Loucy (cell line): ENCODE results near the gene AQP9.

Experiments
- H2AFZ ChIP-seq: fragments of 200-600 bp; sonication (generic); 2 replicates; pipeline ENCODE4 v1.6.0; 2016; ENCODE audit warnings: antibody characterized with exemption, mild to moderate bottlenecking, low read length, moderate library complexity
- H3F3A ChIP-seq: fragments of 200-600 bp; 2 replicates; pipeline ENCODE4 v1.6.0; 2016; ENCODE audit warnings: antibody characterized with exemption, low read depth, mild to moderate bottlenecking
- H3K27me3 ChIP-seq: fragments of 200-600 bp; sonication (generic); 2 replicates; pipeline ENCODE4 v1.6.1; 2014; ENCODE audit warnings: low read length, mild to moderate bottlenecking; ENCODE audit not compliant: insufficient read depth, poor library complexity, severe bottlenecking
- H3K36me3 ChIP-seq: fragments of 200-600 bp; sonication (generic); 2 replicates; pipeline ENCODE4 v1.6.1; 2016; ENCODE audit warnings: low read length; ENCODE audit not compliant: insufficient read depth
- H3K4me1 ChIP-seq: fragments of 200-600 bp; sonication (generic); 2 replicates; pipeline ENCODE4 v1.5.1; 2014; ENCODE audit warnings: low read length, mild to moderate bottlenecking; ENCODE audit not compliant: insufficient read depth, poor library complexity, severe bottlenecking
- H3K4me2 ChIP-seq: fragments of 200-600 bp; sonication (generic); 2 replicates; pipeline ENCODE4 v1.6.0; 2014; ENCODE audit warnings: antibody characterized with exemption, low read length, low read depth, mild to moderate bottlenecking; ENCODE audit not compliant: poor library complexity, severe bottlenecking
- H3K4me3 ChIP-seq: fragments of 200-600 bp; sonication (generic); 2 replicates; pipeline ENCODE4 v1.5.1; 2014; ENCODE audit warnings: low read length, mild to moderate bottlenecking, mixed read lengths; ENCODE audit not compliant: poor library complexity, severe bottlenecking
- H3K79me2 ChIP-seq: fragments of 200-600 bp; sonication (generic); 2 replicates; pipeline ENCODE4 v1.6.1; 2014; ENCODE audit warnings: low read length; ENCODE audit not compliant: insufficient read depth
- H3K9ac ChIP-seq: fragments of 200-600 bp; sonication (generic); 2 replicates; pipeline ENCODE4 v1.6.0; 2014; ENCODE audit warnings: mild to moderate bottlenecking, low read depth, low read length, moderate library complexity; ENCODE audit not compliant: poor library complexity, severe bottlenecking
- H3K9me2 ChIP-seq: fragments of 200-600 bp; sonication (generic); replicated peaks from 2 replicates; pipeline ENCODE4 v1.6.1; 2016; ENCODE audit warnings: low read depth, low read length, mixed read lengths
- H3K9me3 ChIP-seq: fragments of 200-600 bp; sonication (generic); 2 replicates; pipeline ENCODE4 v1.6.1; 2014; ENCODE audit warnings: mild to moderate bottlenecking, antibody characterized with exemption, low read length, low read depth; ENCODE audit not compliant: insufficient read depth
- H4K20me1 ChIP-seq: fragments of 200-600 bp; sonication (generic); 2 replicates; pipeline ENCODE4 v1.6.0; 2014; ENCODE audit warnings: antibody characterized with exemption, low read length, mild to moderate bottlenecking; ENCODE audit not compliant: insufficient read depth, poor library complexity, severe bottlenecking
- CTCF ChIP-seq: fragments of 200-600 bp; sonication (generic); conservative IDR thresholded peaks from 2 replicates; pipeline ENCODE4 v1.5.1; 2014; ENCODE audit warnings: mild to moderate bottlenecking, antibody characterized with exemption, low read length
- EZH2phosphoT487 ChIP-seq: fragments of 200-600 bp; IDR thresholded peaks from 2 replicates; pipeline ENCODE4 v1.6.1; 2018; ENCODE audit warnings: antibody characterized with exemption, mild to moderate bottlenecking, moderate library complexity, borderline replicate concordance

AQP9 gene

GRCh38 chr15:58134886-58135285 lies 3.3 kb upstream of the AQP9 start:
- H3K4me3 ChIP-seq: no peak overlapping the region
- no peaks in the 10 kb centered on the region for H3K79me2 ChIP-seq
- no peaks in the 10 kb centered on the region for H4K20me1 ChIP-seq
- no peak overlapping the region for H3K4me2 ChIP-seq
- no peaks in the 10 kb centered on the region for H3K4me1 ChIP-seq
- H3K36me3 ChIP-seq: no peaks in the 10 kb centered on the region
- H3K9ac ChIP-seq: no peak overlapping the region
- peaks cover 40% of the 10 kb centered on the region for H3K27me3 ChIP-seq
- TF ChIP-seq CTCF (no peak), EZH2phosphoT487 (no peak)
- H3K9me2 ChIP-seq: no peaks in the 10 kb centered on the region
- H3F3A ChIP-seq: no peaks in the 10 kb centered on the region
- H2AFZ ChIP-seq: no peak overlapping the region
- H3K9me3 ChIP-seq: no peaks in the 10 kb centered on the region

- Histone ChIP-seq H3K9me2 (no peaks in the 10 kb centered on the region), H3K9ac (no peak overlapping the region), H3K4me1 (no peaks in the 10 kb centered on the region), H3K9me3 (no peaks in the 10 kb centered on the region), H3F3A (no peaks in the 10 kb centered on the region), H3K4me3 (no peak overlapping the region), H3K4me2 (no peak overlapping the region), H4K20me1 (no peaks in the 10 kb centered on the region), H2AFZ (no peak overlapping the region), H3K27me3 (peaks cover 41% of the 10 kb centered on the region), H3K79me2 (no peaks in the 10 kb centered on the region), H3K36me3 (no peaks in the 10 kb centered on the region)
- TF ChIP-seq EZH2phosphoT487: no peak
Measured at GRCh38 chr15:58135511-58136174, 2.5 kb upstream of the AQP9 start.

- Histone ChIP-seq H3K9me3 (no peaks in the 10 kb centered on the region), H4K20me1 (no peaks in the 10 kb centered on the region), H3K9ac (no peak overlapping the region), H3K4me2 (no peak overlapping the region), H3K4me1 (no peaks in the 10 kb centered on the region), H2AFZ (no peak overlapping the region), H3K27me3 (peaks cover 41% of the 10 kb centered on the region), H3K36me3 (no peaks in the 10 kb centered on the region), H3K4me3 (no peak overlapping the region), H3F3A (no peaks in the 10 kb centered on the region), H3K9me2 (no peaks in the 10 kb centered on the region), H3K79me2 (no peaks in the 10 kb centered on the region)
- TF ChIP-seq CTCF (no peak), EZH2phosphoT487 (no peak)
Measured at GRCh38 chr15:58136731-58137130, 1.4 kb upstream of the AQP9 start.

- Histone ChIP-seq H2AFZ (no peak overlapping the region), H4K20me1 (no peaks in the 10 kb centered on the region), H3K9me3 (no peaks in the 10 kb centered on the region), H3K9me2 (no peaks in the 10 kb centered on the region), H3K4me3 (no peak overlapping the region), H3K27me3 (peaks cover 41% of the 10 kb centered on the region), H3K4me2 (no peak overlapping the region), H3K9ac (no peak overlapping the region), H3K36me3 (no peaks in the 10 kb centered on the region), H3K79me2 (no peaks in the 10 kb centered on the region), H3K4me1 (no peaks in the 10 kb centered on the region), H3F3A (no peaks in the 10 kb centered on the region)
- no peak for TF ChIP-seq CTCF
- TF ChIP-seq EZH2phosphoT487: no peak
Measured at GRCh38 chr15:58137686-58138085, 495 bp upstream of the AQP9 start.
